Left ventricle myocardium inferior (tissue), 1 donor: ENCODE results near the gene ITM2B. TPM values are rescaled to one million over a fixed set of nuclear protein-coding genes. Genes with fewer than 3 reads are reported as not detected.

Experiments used
- DNase-seq: peaks from one replicate; pipeline ENCODE4 v3.0.0-alpha.2; 2020
- H3K27ac ChIP-seq: fragments of 200-600 bp; replicated peaks from 2 replicates; pipeline ENCODE4 v1.8.0; 2021
- H3K27me3 ChIP-seq: fragments of 200-600 bp; 2 replicates; pipeline ENCODE4 v1.8.0; 2021; ENCODE audit warnings: low read depth
- H3K36me3 ChIP-seq: fragments of 200-600 bp; 2 replicates; pipeline ENCODE4 v1.8.0; 2021
- H3K4me1 ChIP-seq: fragments of 200-600 bp; 2 replicates; pipeline ENCODE4 v1.8.0; 2021
- H3K4me3 ChIP-seq: fragments of 200-600 bp; 2 replicates; pipeline ENCODE4 v1.8.0; 2021; ENCODE audit warnings: mild to moderate bottlenecking, moderate library complexity
- H3K9me3 ChIP-seq: fragments of 200-600 bp; replicated peaks from 2 replicates; pipeline ENCODE4 v1.8.0; 2021
- CTCF ChIP-seq: fragments of 200-600 bp; IDR thresholded peaks from 2 replicates; pipeline ENCODE4 v1.8.0; 2021; ENCODE audit warnings: antibody characterized with exemption, mild to moderate bottlenecking, borderline replicate concordance
- intact Hi-C: fragments of 100-400 bp; cut with micrococcal nuclease; formaldehyde crosslinking; loops from one replicate; pipeline ENCODE4 v1.11.0; 2022
- long read RNA-seq: library from polyadenylated mRNA; unstranded; transcript quantifications from one replicate; pipeline ENCODE4 v2.0.0, GENCODE V29; 2021
- total RNA-seq: library from RNA; stranded (reverse); fragmentation: NEBNext Ultra II Directional; extraction: Animal tissue kit (Norgen Biotek cat#: 25700); gene quantifications from one replicate; pipeline ENCODE4 v1.2.1, GENCODE V29; 2021
- donor health status: DM: no; HTN: yes; CAD: no; lungs with severe emphysema.

The ITM2B gene
- total RNA-seq: 533 TPM
- long read RNA-seq, full-length matches to known transcripts: 723 of 738 reads
- long read RNA-seq, partial matches to known transcripts: 12 of 738 reads
- long read RNA-seq, other reads (novel, unspliced or antisense): 3 of 738 reads

- intact Hi-C loops: loop anchor here (10.0 kb wide), 2 partner anchors 72 to 108 kb away; partner anchors contain the start of gene RB1
These were observed at the start of gene ITM2B for GRCh38 chr13:48233046-48233888. Gene ITM2B, plus strand, starts transcription at chr13:48233206. Its CDS starts 155 bp downstream, at chr13:48233361.

GRCh38 chr13:48184260-48184659 lies 48.7 kb upstream of the ITM2B start:
- no peaks in the 10 kb centered on the region for H3K4me1 ChIP-seq

More at GRCh38 chr13:48233046-48233888, at the start of gene ITM2B:
- no peaks in the 10 kb centered on the region for H3K27me3 ChIP-seq
- peak; percentile 62 for TF ChIP-seq CTCF
- peak within 1 kb of the TSS; percentile 100 for H3K27ac ChIP-seq
- H3K36me3 ChIP-seq: no peaks in the 10 kb centered on the region
- peak; percentile 84 for DNase-seq
- peaks cover 70% of the 10 kb centered on the region for H3K4me1 ChIP-seq
- H3K9me3 ChIP-seq: no peaks in the 10 kb centered on the region
- H3K4me3 ChIP-seq: peak within 1 kb of the TSS; percentile 100

GRCh38 chr13:48185018-48185417 lies 48.0 kb upstream of the ITM2B start:
- Histone ChIP-seq H3K36me3 (no peaks in the 10 kb centered on the region), H3K27me3 (no peaks in the 10 kb centered on the region), H3K4me1 (no peaks in the 10 kb centered on the region), H3K27ac (no peak overlapping the region), H3K4me3 (no peak overlapping the region), H3K9me3 (no peaks in the 10 kb centered on the region)
- DNase-seq: no peak
- intact Hi-C loops: no loop called here
- TF ChIP-seq CTCF: no peak

More at GRCh38 chr13:48184260-48184659, 48.7 kb upstream of the ITM2B start:
- Histone ChIP-seq H3K27me3 (no peaks in the 10 kb centered on the region), H3K27ac (no peak overlapping the region), H3K4me3 (no peak overlapping the region), H3K9me3 (no peaks in the 10 kb centered on the region), H3K36me3 (no peaks in the 10 kb centered on the region)
- no peak for TF ChIP-seq CTCF
- intact Hi-C loops: no loop called here
- no peak for DNase-seq

GRCh38 chr13:48186722-48187121 lies 46.3 kb upstream of the ITM2B start:
- no peaks in the 10 kb centered on the region for H3K27me3 ChIP-seq
- no peaks in the 10 kb centered on the region for H3K36me3 ChIP-seq
- no peaks in the 10 kb centered on the region for H3K9me3 ChIP-seq
- H3K27ac ChIP-seq: no peak overlapping the region
- H3K4me1 ChIP-seq: no peaks in the 10 kb centered on the region
- DNase-seq: no peak
- intact Hi-C loops: no loop called here
- TF ChIP-seq CTCF: no peak
- H3K4me3 ChIP-seq: no peak overlapping the region

- Histone ChIP-seq H3K27me3 (no peaks in the 10 kb centered on the region), H3K4me1 (no peaks in the 10 kb centered on the region), H3K27ac (no peak overlapping the region), H3K36me3 (no peaks in the 10 kb centered on the region), H3K4me3 (no peak overlapping the region), H3K9me3 (no peaks in the 10 kb centered on the region)
- DNase-seq: no peak
- TF ChIP-seq CTCF: no peak
- intact Hi-C loops: no loop called here
These were observed 44.9 kb upstream of the ITM2B start for GRCh38 chr13:48188131-48188530.
